ENCODE data around the gene CDC34. TPM values are rescaled to one million over a fixed set of nuclear protein-coding genes. Genes with fewer than 3 reads are reported as not detected.
A peak's percentile ranks its signal among the peaks of the same experiment; 100 is the strongest.

The CDC34 gene
- total RNA-seq, 1 donor from 2014 or later = 30.8 TPM

GRCh38 chr19:519449-519865 is 12.1 kb upstream of the CDC34 start:
- DNase-seq (ENCODE audit: low spot score) = no peak

GRCh38 chr19:522726-523125 is 8.8 kb upstream of the CDC34 start:
- no peak for DNase-seq (ENCODE audit: low spot score)

- DNase-seq (ENCODE audit: low spot score) = no peak
Measured at GRCh38 chr19:524062-524674, 7.4 kb upstream of the CDC34 start.

- no peak for DNase-seq (ENCODE audit: low spot score)
Measured at GRCh38 chr19:525029-525428, 6.5 kb upstream of the CDC34 start.

GRCh38 chr19:525857-526419 is 5.6 kb upstream of the CDC34 start:
- DNase-seq (ENCODE audit: low spot score) = no peak

DNA sequence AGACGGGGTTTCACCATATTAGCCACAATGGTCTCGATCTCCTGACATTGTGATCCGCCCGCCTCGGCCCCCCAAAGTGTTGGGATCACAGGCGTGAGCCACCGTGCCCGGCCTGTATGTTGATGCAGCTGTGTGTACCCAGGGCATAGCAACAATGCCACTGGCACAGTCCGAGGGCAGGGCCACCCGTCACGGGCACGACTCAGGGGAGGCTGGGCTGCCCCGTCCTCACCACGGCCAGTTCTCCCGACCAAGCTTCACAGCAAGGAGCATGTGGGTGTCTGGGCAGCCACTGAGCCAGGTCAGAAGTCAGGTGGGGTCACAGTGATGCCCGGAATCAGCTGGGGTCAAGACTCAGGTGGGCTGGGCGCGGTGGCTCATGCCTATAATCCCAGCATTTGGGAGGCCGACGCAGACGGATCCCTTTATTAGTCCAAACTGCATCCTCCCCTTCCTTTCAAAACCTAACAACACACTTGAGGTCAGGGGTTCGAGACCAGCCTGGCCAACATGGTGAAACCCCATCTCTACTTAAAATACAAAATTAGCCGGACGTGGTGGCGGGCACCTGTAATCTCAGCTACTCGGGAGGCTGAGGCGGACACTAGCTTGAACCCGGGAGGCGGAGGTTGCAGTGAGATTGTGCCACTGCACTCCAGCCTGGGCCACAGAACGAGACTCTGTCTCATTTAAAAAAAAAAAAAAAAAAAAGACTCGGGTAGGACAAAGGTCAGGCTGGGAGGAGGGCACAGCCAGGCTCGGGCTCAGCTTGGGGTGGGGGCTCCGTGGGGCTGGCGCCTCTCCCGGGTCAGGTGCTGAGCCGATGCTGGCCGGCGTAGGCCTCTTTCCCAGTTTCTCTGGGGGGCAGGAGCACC is 1.2 kb upstream of the CDC34 start:
- no peak for DNase-seq (ENCODE audit: low spot score)

GRCh38 chr19:531009-531752 is 379 bp upstream of the CDC34 start:
- DNase-seq (ENCODE audit: low spot score) = peak; percentile 83

GRCh38 chr19:532561-533363 is 1.2 kb downstream of the CDC34 start:
- DNase-seq (ENCODE audit: low spot score) = no peak

GRCh38 chr19:533364-534058 is 2.0 kb downstream of the CDC34 start:
- no peak for DNase-seq (ENCODE audit: low spot score)

DNA sequence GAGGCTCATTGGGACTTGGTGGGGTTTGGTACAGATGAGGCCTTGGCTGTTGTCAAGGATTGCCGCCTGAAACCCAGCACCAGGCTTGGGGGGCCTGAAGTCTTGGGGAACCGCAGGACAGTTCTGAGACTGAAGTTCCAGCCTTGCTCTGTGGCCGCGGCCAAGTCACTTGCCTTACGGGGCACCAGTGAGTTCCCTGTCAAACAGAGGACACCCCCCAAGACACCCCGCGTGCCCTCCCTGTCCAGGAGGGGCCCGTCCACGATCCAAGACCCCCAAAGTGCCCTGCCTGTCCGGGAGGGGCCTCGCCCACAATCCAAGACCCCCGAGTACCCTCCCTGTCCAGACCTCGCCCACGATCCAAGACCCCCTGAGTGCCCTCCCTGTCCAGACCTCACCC is 2.5 kb downstream of the CDC34 start:
- no peak for DNase-seq (ENCODE audit: low spot score)

GRCh38 chr19:535017-535835 is 3.7 kb downstream of the CDC34 start:
- DNase-seq (ENCODE audit: low spot score) = no peak

DNA sequence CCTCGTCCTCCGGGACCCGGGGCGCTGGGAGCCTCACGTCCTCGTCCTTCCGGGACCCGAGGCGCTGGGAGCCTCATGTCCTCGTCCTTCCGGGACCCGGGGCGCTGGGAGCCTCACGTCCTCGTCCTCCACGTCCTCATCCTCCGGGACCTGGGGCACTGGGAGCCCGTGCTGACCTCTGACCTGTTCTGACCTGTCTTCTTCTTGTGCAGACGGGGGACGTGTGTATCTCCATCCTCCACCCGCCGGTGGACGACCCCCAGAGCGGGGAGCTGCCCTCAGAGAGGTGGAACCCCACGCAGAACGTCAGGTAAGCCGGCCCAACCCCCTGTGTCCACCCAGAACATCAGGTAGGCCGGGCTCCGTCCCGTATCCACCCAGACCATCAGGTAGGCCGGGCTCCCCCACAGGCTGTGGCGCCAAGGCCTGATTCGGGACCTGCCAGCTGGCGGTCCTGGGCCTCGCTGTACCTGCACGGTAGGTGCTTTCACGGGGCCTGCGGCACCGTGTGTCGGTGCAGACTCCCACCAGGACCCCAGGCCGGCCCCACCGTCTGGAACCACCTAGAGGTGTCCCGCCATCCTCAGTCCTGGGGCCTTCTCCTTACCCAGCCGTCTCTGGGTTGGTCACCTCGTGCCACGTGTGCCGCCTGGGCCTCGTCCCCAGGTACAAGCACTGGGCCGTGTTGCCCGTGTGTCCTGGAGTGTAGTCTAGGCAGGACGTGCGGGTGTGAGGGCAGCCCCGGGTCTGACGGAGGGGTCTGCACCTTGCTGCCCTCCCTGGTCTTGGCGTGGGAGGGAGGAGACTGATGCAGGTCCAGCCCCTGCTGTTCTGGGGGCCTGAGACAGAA is 4.7 kb downstream of the CDC34 start:
- no peak for DNase-seq (ENCODE audit: low spot score)

DNA sequence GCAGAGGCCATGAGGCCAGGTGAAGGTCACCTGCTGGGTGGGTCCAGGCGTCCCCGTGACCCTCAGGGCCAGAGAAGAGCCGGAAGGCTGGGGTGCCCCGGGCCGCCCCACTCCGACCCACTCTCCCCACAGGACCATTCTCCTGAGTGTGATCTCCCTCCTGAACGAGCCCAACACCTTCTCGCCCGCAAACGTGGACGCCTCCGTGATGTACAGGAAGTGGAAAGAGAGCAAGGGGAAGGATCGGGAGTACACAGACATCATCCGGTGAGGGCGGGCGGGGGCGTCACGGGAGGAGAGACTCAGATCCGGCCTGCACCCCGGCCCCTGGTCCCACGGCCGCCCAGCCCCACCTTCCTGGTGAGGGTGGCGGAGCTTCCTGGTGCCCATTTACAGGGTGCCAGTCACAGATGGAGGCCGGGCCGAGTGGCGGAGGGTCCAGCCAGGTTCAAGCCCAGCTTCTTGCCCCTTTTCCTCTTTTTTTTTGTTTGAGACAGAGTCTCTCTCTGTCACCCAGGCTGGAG is 5.4 kb downstream of the CDC34 start:
- no peak for DNase-seq (ENCODE audit: low spot score)

- no peak for DNase-seq (ENCODE audit: low spot score)
Measured at GRCh38 chr19:538641-539428, 7.3 kb downstream of the CDC34 start.

DNA sequence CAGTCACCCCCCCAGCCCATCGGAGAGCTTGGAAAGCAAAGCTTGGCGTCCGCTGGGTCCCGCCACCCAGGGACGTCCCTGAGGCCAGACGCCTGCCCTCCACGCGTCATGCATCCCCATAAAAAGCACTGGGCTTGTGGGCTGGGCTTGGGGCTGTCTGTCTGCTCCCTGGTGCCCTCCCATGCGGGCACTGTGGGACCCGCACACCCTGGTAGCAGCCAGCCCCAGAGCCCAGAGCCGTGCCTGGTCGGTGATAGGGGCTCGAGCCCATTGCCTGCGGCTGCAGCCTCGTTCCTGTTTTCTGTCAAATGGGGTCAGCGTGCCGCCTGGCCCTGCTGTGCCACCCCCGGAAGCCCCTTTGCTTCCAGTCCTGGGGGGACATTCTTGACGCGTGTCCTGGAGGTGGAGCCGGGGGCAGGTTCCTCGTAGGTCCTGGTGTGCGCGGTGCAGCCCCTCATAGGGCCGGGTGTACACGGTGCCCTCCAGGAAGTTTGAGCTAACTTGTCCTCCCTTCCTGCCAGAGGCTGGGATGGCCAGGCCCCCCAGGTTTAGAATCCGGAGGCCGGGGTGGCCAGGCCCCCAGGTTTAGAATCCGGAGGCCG is 8.0 kb downstream of the CDC34 start:
- DNase-seq (ENCODE audit: low spot score) = no peak

DNA sequence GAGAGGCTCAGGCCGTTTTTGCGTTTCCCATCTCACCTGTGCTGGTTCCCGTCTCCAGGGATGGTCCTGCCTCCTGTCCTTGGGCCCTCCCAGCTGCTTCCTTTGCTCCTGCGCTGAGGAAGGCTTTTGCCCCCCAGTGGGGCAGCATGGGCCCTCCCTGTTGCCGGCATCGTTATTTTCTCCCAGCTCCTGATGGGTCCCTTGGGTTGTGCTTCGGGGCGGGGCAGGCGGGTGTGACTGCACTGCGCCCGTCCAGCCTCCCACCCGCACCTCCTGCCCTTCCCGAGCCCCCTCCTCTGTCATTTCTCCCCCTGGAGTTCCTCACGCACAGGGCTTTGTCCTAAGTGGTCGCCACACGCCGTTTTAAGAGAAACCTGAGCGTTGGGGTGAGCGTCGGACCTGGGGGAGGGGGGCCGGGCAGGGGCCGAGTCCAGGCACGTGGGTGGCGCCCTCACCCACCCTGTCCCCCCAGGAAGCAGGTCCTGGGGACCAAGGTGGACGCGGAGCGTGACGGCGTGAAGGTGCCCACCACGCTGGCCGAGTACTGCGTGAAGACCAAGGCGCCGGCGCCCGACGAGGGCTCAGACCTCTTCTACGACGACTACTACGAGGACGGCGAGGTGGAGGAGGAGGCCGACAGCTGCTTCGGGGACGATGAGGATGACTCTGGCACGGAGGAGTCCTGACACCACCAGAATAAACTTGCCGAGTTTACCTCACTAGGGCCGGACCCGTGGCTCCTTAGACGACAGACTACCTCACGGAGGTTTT is 9.5 kb downstream of the CDC34 start:
- no peak for DNase-seq (ENCODE audit: low spot score)

- no peak for DNase-seq (ENCODE audit: low spot score)
Measured at GRCh38 chr19:541699-542098, 10.1 kb downstream of the CDC34 start.

Data from ureter (tissue), 1 donor.